ENCODE data around the gene FOXN4.

FOXN4 gene

GRCh38 chr12:109292342-109292711 is 16.8 kb downstream of the FOXN4 start:
- Histone ChIP-seq H2AFZ (ENCODE audit: low read depth, low read length, severe bottlenecking) (no peak overlapping the region), H3K4me3 (ENCODE audit: insufficient read depth, low read length, poor library complexity, severe bottlenecking) (no peak overlapping the region), H3K27me3 (ENCODE audit: low read length) (no peaks in the 10 kb centered on the region), H3K9me3 (ENCODE audit: insufficient read depth, low read length) (no peaks in the 10 kb centered on the region), H3K36me3 (ENCODE audit: low read length) (no peaks in the 10 kb centered on the region), H3K4me2 (ENCODE audit: low read depth, low read length, poor library complexity, severe bottlenecking) (no peak overlapping the region), H3K79me2 (ENCODE audit: insufficient read depth, low read length) (no peaks in the 10 kb centered on the region), H3K9me2 (replicated peaks; ENCODE audit: insufficient read depth, low read length) (no peaks in the 10 kb centered on the region), H4K20me1 (ENCODE audit: low read depth, low read length) (no peaks in the 10 kb centered on the region), H3F3A (ENCODE audit: insufficient read depth) (no peaks in the 10 kb centered on the region), H3K9ac (ENCODE audit: low read length) (no peak overlapping the region), H3K27ac (ENCODE audit: low read depth, low read length) (no peak overlapping the region)
- TF ChIP-seq EZH2phosphoT487 (conservative IDR thresholded peaks at IDR 0.05; ENCODE audit: low read length), result no peak
- TF ChIP-seq, protein P1, sequence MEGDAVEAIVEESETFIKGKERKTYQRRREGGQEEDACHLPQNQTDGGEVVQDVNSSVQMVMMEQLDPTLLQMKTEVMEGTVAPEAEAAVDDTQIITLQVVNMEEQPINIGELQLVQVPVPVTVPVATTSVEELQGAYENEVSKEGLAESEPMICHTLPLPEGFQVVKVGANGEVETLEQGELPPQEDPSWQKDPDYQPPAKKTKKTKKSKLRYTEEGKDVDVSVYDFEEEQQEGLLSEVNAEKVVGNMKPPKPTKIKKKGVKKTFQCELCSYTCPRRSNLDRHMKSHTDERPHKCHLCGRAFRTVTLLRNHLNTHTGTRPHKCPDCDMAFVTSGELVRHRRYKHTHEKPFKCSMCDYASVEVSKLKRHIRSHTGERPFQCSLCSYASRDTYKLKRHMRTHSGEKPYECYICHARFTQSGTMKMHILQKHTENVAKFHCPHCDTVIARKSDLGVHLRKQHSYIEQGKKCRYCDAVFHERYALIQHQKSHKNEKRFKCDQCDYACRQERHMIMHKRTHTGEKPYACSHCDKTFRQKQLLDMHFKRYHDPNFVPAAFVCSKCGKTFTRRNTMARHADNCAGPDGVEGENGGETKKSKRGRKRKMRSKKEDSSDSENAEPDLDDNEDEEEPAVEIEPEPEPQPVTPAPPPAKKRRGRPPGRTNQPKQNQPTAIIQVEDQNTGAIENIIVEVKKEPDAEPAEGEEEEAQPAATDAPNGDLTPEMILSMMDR (IDR thresholded peaks at IDR 0.05; ENCODE audit: insufficient read depth, low read length, poor library complexity, severe bottlenecking), result no peak

DNA sequence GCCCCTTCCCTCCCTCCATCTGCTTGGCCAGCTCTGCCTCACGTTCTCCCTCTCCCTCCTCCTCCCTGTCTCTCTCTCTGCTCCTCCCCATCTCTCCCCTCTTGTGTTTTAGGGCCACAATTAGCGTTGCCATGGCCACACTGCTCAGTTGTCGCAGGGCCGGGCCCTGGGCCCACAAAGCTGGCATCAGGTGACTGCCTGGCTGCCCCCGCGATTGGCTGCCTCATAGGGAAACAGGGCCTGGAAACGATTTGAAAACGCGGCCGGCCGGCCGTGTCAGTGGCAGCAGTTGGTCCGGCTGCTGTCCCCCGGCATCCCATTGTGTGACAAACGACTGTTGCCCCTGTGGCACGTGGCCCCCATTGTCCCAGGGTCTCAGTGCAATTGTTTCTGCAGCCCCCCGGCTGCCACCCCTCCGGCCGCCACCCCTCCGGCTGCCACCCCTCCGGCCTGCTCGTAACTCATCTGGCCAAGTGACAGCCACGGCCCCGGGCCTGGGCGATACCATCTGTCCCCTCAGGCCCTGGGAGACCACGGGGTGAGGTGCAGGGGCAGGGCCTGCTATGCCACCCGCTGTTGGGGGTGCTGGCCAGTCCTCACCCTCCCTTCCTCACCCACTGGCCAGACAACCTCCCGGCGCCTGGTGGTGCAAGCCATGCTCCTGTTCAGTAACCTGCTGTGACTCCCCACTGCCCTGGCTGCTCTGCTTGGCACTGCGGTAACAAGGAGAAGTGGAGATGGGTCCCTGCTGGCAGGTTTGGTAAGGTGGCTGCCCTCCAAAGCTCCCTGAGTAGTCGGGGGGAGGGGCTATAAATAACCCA is 17.4 kb downstream of the FOXN4 start:
- no peaks in the 10 kb centered on the region for H3K9me2 ChIP-seq (replicated peaks; ENCODE audit: insufficient read depth, low read length)
- no peaks in the 10 kb centered on the region for H3K36me3 ChIP-seq (ENCODE audit: low read length)
- H3F3A ChIP-seq (ENCODE audit: insufficient read depth), result no peaks in the 10 kb centered on the region
- no peaks in the 10 kb centered on the region for H3K27me3 ChIP-seq (ENCODE audit: low read length)
- TF ChIP-seq EZH2phosphoT487 (conservative IDR thresholded peaks at IDR 0.05; ENCODE audit: low read length), result no peak
- TF ChIP-seq, protein P1 (IDR thresholded peaks at IDR 0.05; ENCODE audit: insufficient read depth, low read length, poor library complexity, severe bottlenecking), result no peak
- H3K27ac ChIP-seq (ENCODE audit: low read depth, low read length), result no peak overlapping the region
- H3K9ac ChIP-seq (ENCODE audit: low read length), result no peak overlapping the region
- H3K79me2 ChIP-seq (ENCODE audit: insufficient read depth, low read length), result no peaks in the 10 kb centered on the region
- H3K4me3 ChIP-seq (ENCODE audit: insufficient read depth, low read length, poor library complexity, severe bottlenecking), result no peak overlapping the region
- no peak overlapping the region for H2AFZ ChIP-seq (ENCODE audit: low read depth, low read length, severe bottlenecking)
- H3K9me3 ChIP-seq (ENCODE audit: insufficient read depth, low read length), result no peaks in the 10 kb centered on the region
- no peak overlapping the region for H3K4me2 ChIP-seq (ENCODE audit: low read depth, low read length, poor library complexity, severe bottlenecking)
- no peaks in the 10 kb centered on the region for H4K20me1 ChIP-seq (ENCODE audit: low read depth, low read length)

GRCh38 chr12:109291117-109291516 is 18.0 kb downstream of the FOXN4 start:
- H3K4me3 ChIP-seq (ENCODE audit: insufficient read depth, low read length, poor library complexity, severe bottlenecking), result no peak overlapping the region
- H3K9ac ChIP-seq (ENCODE audit: low read length), result no peak overlapping the region
- H3K27me3 ChIP-seq (ENCODE audit: low read length), result no peaks in the 10 kb centered on the region
- no peaks in the 10 kb centered on the region for H3K79me2 ChIP-seq (ENCODE audit: insufficient read depth, low read length)
- no peaks in the 10 kb centered on the region for H3K36me3 ChIP-seq (ENCODE audit: low read length)
- no peak overlapping the region for H3K4me2 ChIP-seq (ENCODE audit: low read depth, low read length, poor library complexity, severe bottlenecking)
- H3K9me3 ChIP-seq (ENCODE audit: insufficient read depth, low read length), result no peaks in the 10 kb centered on the region
- no peaks in the 10 kb centered on the region for H4K20me1 ChIP-seq (ENCODE audit: low read depth, low read length)
- H2AFZ ChIP-seq (ENCODE audit: low read depth, low read length, severe bottlenecking), result no peak overlapping the region
- no peaks in the 10 kb centered on the region for H3K9me2 ChIP-seq (replicated peaks; ENCODE audit: insufficient read depth, low read length)
- no peak for TF ChIP-seq EZH2phosphoT487 (conservative IDR thresholded peaks at IDR 0.05; ENCODE audit: low read length)
- TF ChIP-seq, protein P1 (IDR thresholded peaks at IDR 0.05; ENCODE audit: insufficient read depth, low read length, poor library complexity, severe bottlenecking), result no peak
- no peak overlapping the region for H3K27ac ChIP-seq (ENCODE audit: low read depth, low read length)
- H3F3A ChIP-seq (ENCODE audit: insufficient read depth), result no peaks in the 10 kb centered on the region
